BE2C (cell line): Measurements from ENCODE around the gene FNDC11.

Experiments used
- DNase-seq: peaks from one replicate; pipeline ENCODE4 v3.0.0-alpha.2; 2020
- H3K27me3 ChIP-seq: fragments of 250-450 bp; sonication (Bioruptor Pico); 2 replicates; pipeline ENCODE4 v1.5.1; 2020; ENCODE audit warnings: mild to moderate bottlenecking
- H3K36me3 ChIP-seq: fragments of 250-450 bp; sonication (Bioruptor Pico); 2 replicates; pipeline ENCODE4 v1.5.1; 2020; ENCODE audit warnings: mild to moderate bottlenecking
- H3K4me1 ChIP-seq: fragments of 250-450 bp; sonication (Bioruptor Pico); 2 replicates; pipeline ENCODE4 v1.5.1; 2020
- H3K4me3 ChIP-seq: 2 replicates; pipeline ENCODE4 v1.5.1; 2011; ENCODE audit warnings: low read depth, low read length
- H3K9me3 ChIP-seq: fragments of 250-450 bp; sonication (Bioruptor Pico); 2 replicates; pipeline ENCODE4 v1.5.1; 2020
- TF ChIP-seq, protein P1 (sequence below): IDR thresholded peaks from 2 replicates; pipeline ENCODE4 v1.5.1; 2012; ENCODE audit warnings: mild to moderate bottlenecking, low read depth, low read length

Gene FNDC11

DNA sequence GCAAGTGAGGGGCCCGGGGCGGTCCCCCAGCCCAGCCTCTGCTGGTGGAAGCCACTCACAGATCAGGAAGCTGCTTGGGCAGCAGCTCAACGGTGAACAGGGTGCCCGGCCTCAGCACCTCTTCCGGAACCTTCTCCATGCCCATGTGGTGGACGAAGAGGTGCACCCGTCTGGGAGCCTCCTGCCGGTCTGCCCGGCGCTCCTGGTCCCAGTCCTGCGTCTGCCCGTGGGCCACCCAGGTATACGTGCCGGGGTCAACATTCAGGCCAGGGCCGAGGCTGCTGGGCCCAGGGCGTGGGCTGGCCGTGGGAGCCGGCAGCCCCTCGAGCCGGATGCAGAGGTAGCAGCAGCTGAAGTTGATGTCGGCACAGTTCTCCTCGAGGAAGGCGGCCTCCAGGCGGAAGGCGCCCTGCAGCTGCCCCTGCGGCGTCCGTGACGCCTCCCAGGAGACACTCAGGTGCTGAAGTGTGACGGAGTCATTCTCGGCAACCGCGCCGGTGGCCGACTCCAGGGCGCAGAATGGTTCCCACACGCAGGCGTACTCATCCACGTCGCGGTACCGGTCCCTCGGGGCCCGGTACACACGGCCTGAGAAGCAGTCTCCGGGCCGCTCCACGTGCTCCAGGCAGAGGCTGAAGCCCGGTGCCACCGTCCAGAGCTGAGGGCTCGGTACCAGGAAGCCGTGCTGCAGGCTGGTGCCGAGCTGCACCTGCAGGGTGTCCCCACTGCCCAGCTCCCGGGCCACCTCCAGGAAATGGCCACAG is 8.7 kb downstream of the FNDC11 start:
- H3K27me3 ChIP-seq: no peaks in the 10 kb centered on the region
- TF ChIP-seq, protein P1, sequence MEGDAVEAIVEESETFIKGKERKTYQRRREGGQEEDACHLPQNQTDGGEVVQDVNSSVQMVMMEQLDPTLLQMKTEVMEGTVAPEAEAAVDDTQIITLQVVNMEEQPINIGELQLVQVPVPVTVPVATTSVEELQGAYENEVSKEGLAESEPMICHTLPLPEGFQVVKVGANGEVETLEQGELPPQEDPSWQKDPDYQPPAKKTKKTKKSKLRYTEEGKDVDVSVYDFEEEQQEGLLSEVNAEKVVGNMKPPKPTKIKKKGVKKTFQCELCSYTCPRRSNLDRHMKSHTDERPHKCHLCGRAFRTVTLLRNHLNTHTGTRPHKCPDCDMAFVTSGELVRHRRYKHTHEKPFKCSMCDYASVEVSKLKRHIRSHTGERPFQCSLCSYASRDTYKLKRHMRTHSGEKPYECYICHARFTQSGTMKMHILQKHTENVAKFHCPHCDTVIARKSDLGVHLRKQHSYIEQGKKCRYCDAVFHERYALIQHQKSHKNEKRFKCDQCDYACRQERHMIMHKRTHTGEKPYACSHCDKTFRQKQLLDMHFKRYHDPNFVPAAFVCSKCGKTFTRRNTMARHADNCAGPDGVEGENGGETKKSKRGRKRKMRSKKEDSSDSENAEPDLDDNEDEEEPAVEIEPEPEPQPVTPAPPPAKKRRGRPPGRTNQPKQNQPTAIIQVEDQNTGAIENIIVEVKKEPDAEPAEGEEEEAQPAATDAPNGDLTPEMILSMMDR: no peak
- H3K4me3 ChIP-seq: no peak overlapping the region
- H3K4me1 ChIP-seq: no peaks in the 10 kb centered on the region
- no peaks in the 10 kb centered on the region for H3K36me3 ChIP-seq
- DNase-seq: no peak
- H3K9me3 ChIP-seq: no peaks in the 10 kb centered on the region

DNA sequence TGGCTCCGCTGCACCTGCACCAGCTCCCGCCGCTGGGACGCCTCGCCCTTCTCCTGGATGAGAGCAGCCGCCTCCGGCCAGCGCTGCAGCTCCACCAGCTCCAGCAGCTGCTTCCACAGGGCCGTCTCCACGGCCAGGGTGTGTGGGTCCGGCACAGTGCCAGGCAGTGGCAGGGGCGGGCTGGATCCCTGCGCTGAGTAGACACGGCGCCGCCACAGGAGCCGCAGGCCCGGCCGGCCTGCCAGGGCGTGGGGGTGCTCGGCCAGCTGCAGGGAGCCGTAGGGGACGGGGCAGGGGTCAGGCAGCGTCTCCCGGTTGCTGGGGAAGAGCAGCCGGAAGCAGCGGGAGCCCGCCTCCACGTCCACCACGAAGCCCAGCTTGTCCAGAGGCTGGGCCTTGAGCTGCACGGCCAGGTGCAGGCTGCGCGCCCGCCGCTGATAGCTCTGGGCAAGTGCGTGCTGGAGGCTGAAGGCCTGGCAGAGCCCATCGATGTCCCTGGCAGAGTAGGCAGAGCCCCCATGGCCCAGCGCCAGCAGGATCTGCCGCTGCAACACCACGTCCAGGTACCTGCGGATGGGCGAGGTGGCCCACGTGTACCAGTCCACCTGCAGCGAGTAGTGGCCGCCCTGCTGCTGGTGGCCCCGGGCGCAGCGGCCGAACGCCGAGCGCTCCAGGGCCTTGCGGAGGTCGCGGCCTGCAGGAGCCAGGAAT is 9.4 kb downstream of the FNDC11 start:
- H3K27me3 ChIP-seq: no peaks in the 10 kb centered on the region
- H3K36me3 ChIP-seq: no peaks in the 10 kb centered on the region
- H3K9me3 ChIP-seq: no peaks in the 10 kb centered on the region
- DNase-seq: no peak
- H3K4me3 ChIP-seq: no peak overlapping the region
- TF ChIP-seq, protein P1: no peak
- no peaks in the 10 kb centered on the region for H3K4me1 ChIP-seq

DNA sequence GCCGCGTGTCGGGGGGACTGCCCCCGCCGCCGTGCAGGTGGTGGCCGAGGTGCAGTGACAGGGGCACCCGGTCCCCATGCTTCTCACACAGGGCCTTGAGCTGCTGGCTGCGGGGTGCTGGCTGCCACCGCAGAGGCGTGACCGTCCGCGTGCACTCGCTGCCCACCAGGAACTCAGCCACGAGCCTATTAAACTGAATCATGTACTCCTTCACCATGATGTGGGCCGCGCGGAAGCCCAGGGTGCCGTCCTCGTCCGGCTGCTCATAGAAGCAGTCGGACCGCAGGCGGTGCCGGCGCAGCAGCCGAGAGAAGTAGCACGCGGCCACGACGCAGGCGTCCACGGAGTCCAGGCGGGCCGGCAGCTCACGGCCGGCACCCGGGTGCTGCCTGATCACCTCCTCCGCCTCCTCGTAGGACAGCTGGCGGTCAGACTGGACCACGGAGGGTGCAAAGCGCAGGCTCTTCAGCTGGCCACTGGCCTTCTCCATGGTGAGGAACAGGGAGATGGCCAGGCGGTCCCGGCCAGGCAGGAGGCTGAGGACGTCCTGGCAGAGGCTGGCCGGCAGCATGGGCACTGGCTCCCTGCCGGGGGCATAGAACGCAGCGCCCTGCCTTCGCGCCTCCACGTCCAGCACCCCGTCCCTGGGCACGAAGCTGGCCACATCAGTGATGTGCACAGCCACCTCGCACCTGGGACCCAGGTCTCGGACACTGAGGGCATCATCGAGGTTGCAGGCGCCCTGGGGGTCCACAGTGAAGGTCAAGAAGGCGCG is 10.3 kb downstream of the FNDC11 start:
- Histone ChIP-seq H3K27me3 (no peaks in the 10 kb centered on the region), H3K36me3 (no peaks in the 10 kb centered on the region)
- no peak for DNase-seq

DNA sequence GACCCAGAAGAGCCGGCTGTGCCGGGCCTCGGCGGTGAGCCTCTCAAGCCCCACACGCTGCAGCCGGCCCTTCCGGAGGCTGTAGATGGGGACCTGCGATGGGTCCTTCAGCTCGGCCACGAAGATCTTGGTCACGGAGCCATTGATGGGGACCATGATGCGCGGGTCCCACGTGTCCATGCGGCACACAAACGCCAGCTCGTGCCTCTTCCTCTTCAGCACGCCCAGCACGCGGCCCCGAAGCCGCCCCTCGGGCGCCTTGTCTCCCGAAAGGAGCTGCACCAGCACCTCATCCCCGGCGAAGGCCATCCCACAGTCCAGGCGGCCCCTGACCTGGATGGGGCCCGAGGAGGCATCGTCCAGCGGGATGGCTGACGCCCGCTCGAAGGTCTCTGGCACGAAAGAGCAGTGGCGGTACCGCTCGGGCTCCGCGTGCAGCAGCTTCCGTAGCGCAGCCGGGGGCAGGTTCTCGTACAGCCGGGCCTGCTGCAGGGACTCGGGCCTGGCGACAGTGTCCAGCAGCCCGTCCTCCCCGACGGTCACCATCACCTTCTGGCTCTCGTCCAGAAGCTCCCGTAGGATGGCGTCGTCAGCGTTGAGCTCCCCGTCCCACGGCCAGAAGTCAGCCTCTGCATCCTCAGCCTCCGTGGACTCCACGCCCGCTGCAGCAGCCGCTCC is 11.2 kb downstream of the FNDC11 start:
- no peak overlapping the region for H3K4me3 ChIP-seq
- H3K27me3 ChIP-seq: no peaks in the 10 kb centered on the region
- H3K9me3 ChIP-seq: no peaks in the 10 kb centered on the region
- H3K4me1 ChIP-seq: no peaks in the 10 kb centered on the region
- no peaks in the 10 kb centered on the region for H3K36me3 ChIP-seq
- DNase-seq: no peak
- TF ChIP-seq, protein P1: no peak

More for the DNA sequence above, 10.3 kb downstream of the FNDC11 start:
- no peaks in the 10 kb centered on the region for H3K9me3 ChIP-seq
- TF ChIP-seq, protein P1: no peak
- no peak overlapping the region for H3K4me3 ChIP-seq
- H3K4me1 ChIP-seq: no peaks in the 10 kb centered on the region

DNA sequence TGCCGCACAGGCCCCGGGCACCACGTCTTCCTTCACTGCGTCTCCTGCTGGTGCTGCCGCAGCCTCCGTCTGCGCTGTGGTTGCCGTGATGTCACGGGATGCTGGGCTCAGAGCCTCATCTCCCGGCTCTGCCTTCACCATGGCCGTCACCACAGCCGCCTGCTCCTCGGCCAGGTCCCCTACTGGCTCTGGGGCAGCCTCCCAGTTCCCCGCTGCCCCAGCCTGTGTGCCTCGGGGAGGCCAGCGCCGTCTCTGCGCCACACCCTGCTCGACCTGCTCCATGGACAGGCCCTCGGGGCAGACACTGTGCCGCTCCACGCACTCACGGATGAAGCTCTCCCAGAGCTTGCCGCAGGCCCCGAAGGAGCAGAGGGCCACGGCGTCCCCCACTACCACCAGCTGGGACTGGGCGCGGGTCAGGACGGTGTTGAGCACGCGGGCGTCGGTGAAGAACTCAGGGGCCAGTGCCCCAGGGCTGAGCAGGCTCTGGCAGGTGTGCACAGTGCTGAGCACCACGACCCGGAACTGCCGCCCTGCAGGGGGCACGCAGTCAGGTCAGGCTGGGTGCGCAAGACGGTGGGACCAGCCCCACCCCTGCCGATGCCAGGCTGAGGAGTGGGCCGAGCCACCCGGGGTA is 11.9 kb downstream of the FNDC11 start:
- Histone ChIP-seq H3K4me3 (no peak overlapping the region), H3K36me3 (no peaks in the 10 kb centered on the region), H3K9me3 (no peaks in the 10 kb centered on the region), H3K4me1 (no peaks in the 10 kb centered on the region), H3K27me3 (no peaks in the 10 kb centered on the region)
- DNase-seq: no peak
- TF ChIP-seq, protein P1: no peak
